K562 (cell line): Measurements from ENCODE around the gene BICD1. TPM values are rescaled to one million over a fixed set of nuclear protein-coding genes. Genes with fewer than 3 reads are reported as not detected.

Experiments
- ATAC-seq: fragments of 200-7000 bp; cut with Tn5 transposase; 3 replicates; pipeline ENCODE4 v1.9.1; 2020; ENCODE audit warnings: moderate library complexity
- BruUV-seq: library from RNA; stranded (reverse); fragments of 400-500 nt; replicated peaks from 2 replicates; lab custom pipeline; 2021; lab: Mats Ljungman, UMichigan
- CTCF ChIA-PET: fragments of 300-600 bp; formaldehyde crosslinking; extraction: SDS; loops from one replicate; lab custom pipeline; 2021; ENCODE audit warnings: low intra/inter-chr PET ratio; lab: Yijun Ruan, JAX
- POLR2A ChIA-PET: fragments of 300-600, 350-650 bp; sonication (Branson Sonifier 250); formaldehyde crosslinking; extraction: SDS; loops from one replicate; lab custom pipeline; 2021; ENCODE audit warnings: antibody characterized with exemption, inconsistent platforms; lab: Yijun Ruan, JAX
- DNase-seq, 4 experiments: peaks; one replicate each; pipeline versions ENCODE4 v3.0.0 to v3.0.0-alpha.2; 2011 to 2018; ENCODE audit warnings: low spot score in 3 of 4, mixed read lengths in 3 of 4; ENCODE audit errors: extremely low read depth in 1 of 4
- FAIRE-seq: peaks from 2 replicates; lab custom pipeline; 2011; peaks lifted over from hg19 to GRCh38; lab: Jason Lieb, UNC
- H2AFZ ChIP-seq: 2 replicates; pipeline ENCODE4 v1.6.0; 2011; ENCODE audit warnings: low read depth, low read length, control low read depth, inconsistent platforms
- H3K27ac ChIP-seq: fragments of 200-600 bp; 3 replicates; pipeline ENCODE4 v1.8.0; 2011; ENCODE audit warnings: low read depth, mild to moderate bottlenecking, control low read depth, inconsistent platforms, low read length, moderate library complexity, mixed read lengths; ENCODE audit errors: extremely low read depth
- H3K27me3 ChIP-seq, 2 experiments: fragments of 300-600 bp in 1 of 2; 2 replicates in 1 of 2; 3 replicates in 1 of 2; pipeline versions ENCODE4 v1.6.0 to v1.8.0; 2011; ENCODE audit warnings: inconsistent platforms in 2 of 2, low read length in 2 of 2, mild to moderate bottlenecking in 1 of 2, mixed read lengths in 1 of 2, moderate library complexity in 1 of 2; ENCODE audit not compliant: control insufficient read depth in 2 of 2, insufficient read depth in 2 of 2
- H3K36me3 ChIP-seq: fragments of 300-600 bp; 3 replicates; pipeline ENCODE4 v1.8.0; 2011; ENCODE audit warnings: mild to moderate bottlenecking, low read length, inconsistent platforms; ENCODE audit not compliant: control insufficient read depth, insufficient read depth
- H3K4me1 ChIP-seq, 2 experiments: fragments of 200-600 bp in 1 of 2; replicated peaks in 1 of 2; 2 replicates in 1 of 2; 3 replicates in 1 of 2; pipeline versions ENCODE4 v1.5.1 to v1.8.0; 2011; ENCODE audit warnings: inconsistent platforms in 2 of 2, low read length in 2 of 2, mild to moderate bottlenecking in 1 of 2, mixed read lengths in 1 of 2, moderate library complexity in 1 of 2; ENCODE audit not compliant: control insufficient read depth in 2 of 2, insufficient read depth in 2 of 2
- H3K4me2 ChIP-seq: 2 replicates; pipeline ENCODE4 v1.6.1; 2011; ENCODE audit warnings: low read length, control low read depth, inconsistent platforms, mixed read lengths; ENCODE audit not compliant: insufficient read depth
- H3K4me3 ChIP-seq: fragments of 200-600 bp; sonication (generic), shearing (Covaris generic); 2 replicates; pipeline ENCODE4 v1.5.1; 2016; ENCODE audit warnings: control low read depth, inconsistent platforms
- H3K79me2 ChIP-seq: fragments of 200-600 bp; 3 replicates; pipeline ENCODE4 v1.8.0; 2011; ENCODE audit warnings: low read length, inconsistent platforms; ENCODE audit not compliant: control insufficient read depth, insufficient read depth
- H3K9ac ChIP-seq, 2 experiments: 2 replicates each; pipeline versions ENCODE4 v1.6.0 to v1.6.1; 2011; ENCODE audit warnings: low read depth in 2 of 2, low read length in 2 of 2, control low read depth in 1 of 2, inconsistent platforms in 1 of 2, mild to moderate bottlenecking in 1 of 2, mixed read lengths in 1 of 2; ENCODE audit not compliant: insufficient read depth in 1 of 2
- H3K9me1 ChIP-seq: one replicate; pipeline ENCODE4 v1.6.0; 2011; ENCODE audit warnings: inconsistent platforms, mild to moderate bottlenecking, low read length, moderate library complexity; ENCODE audit not compliant: control insufficient read depth, insufficient read depth
- H3K9me3 ChIP-seq: replicated peaks from 2 replicates; pipeline ENCODE4 v1.5.1; 2011; ENCODE audit warnings: low read depth, low read length, inconsistent platforms; ENCODE audit not compliant: control insufficient read depth, insufficient read depth
- H4K20me1 ChIP-seq: replicated peaks from 2 replicates; pipeline ENCODE4 v1.6.1; 2011; ENCODE audit warnings: low read length, inconsistent platforms, mixed read lengths; ENCODE audit not compliant: control insufficient read depth, insufficient read depth
- ARNT ChIP-seq, 2 experiments: fragments of 450-650 bp; IDR thresholded peaks; 2 replicates each; pipeline ENCODE4 v1.6.1; 2016; ENCODE audit warnings: mild to moderate bottlenecking in 1 of 2
- FOS ChIP-seq: IDR thresholded peaks from 3 replicates; pipeline ENCODE4 v1.6.1; 2011; ENCODE audit not compliant: insufficient read length; ENCODE audit errors: extremely low read depth
- HINFP ChIP-seq: fragments of 450-650 bp; conservative IDR thresholded peaks from 2 replicates; pipeline ENCODE4 v1.6.1; 2016; ENCODE audit warnings: missing genetic modification characterization, low read depth, mild to moderate bottlenecking, control low read depth, missing compliant biosample characterization
- KDM5B ChIP-seq: fragments of 200-600 bp; sonication (generic); IDR thresholded peaks from 2 replicates; pipeline ENCODE4 v1.6.1; 2012; ENCODE audit warnings: low read depth, mild to moderate bottlenecking, moderate library complexity, low read length, control low read depth, inconsistent platforms; ENCODE audit not compliant: insufficient replicate concordance
- KLF10 ChIP-seq: fragments of 250-450 bp; sonication (Bioruptor Pico); IDR thresholded peaks from 2 replicates; pipeline ENCODE4 v1.6.1; 2021; ENCODE audit warnings: matching md5 sums
- MTA3 ChIP-seq: fragments of 450-650 bp; formaldehyde crosslinking; IDR thresholded peaks from 2 replicates; pipeline ENCODE4 v1.6.1; 2017; ENCODE audit warnings: mild to moderate bottlenecking, borderline replicate concordance
- NR2C2 ChIP-seq, 2 experiments: fragments of 200-800 bp in 1 of 2; sonication (Bioruptor generic) in 1 of 2; sonication (generic) in 1 of 2; formaldehyde crosslinking in 1 of 2; IDR thresholded peaks; 2 replicates each; pipeline versions ENCODE4 v1.6.1 to v1.8.0; 2016 to 2022; ENCODE audit warnings: mild to moderate bottlenecking in 1 of 2, missing compliant biosample characterization in 1 of 2, missing genetic modification characterization in 1 of 2, missing genetic modification reagents in 1 of 2
- PBX2 ChIP-seq, 2 experiments: IDR thresholded peaks in 1 of 2; conservative IDR thresholded peaks in 1 of 2; 2 replicates each; pipeline ENCODE4 v1.6.1; 2016; ENCODE audit warnings: low read depth in 2 of 2, mild to moderate bottlenecking in 1 of 2, missing compliant biosample characterization in 1 of 2, missing genetic modification characterization in 1 of 2, moderate library complexity in 1 of 2
- SPI1 ChIP-seq: IDR thresholded peaks from 2 replicates; pipeline ENCODE4 v1.6.1; 2011; ENCODE audit warnings: low read depth, low read length, control low read depth, borderline replicate concordance
- ZNF175 ChIP-seq: fragments of 200-800 bp; sonication (Bioruptor generic); IDR thresholded peaks from 2 replicates; pipeline ENCODE4 v1.6.1; 2016; ENCODE audit warnings: low read depth, mild to moderate bottlenecking, missing genetic modification characterization, missing compliant biosample characterization
- ZNF41 ChIP-seq: fragments of 250-450 bp; sonication (Bioruptor Pico); conservative IDR thresholded peaks from 2 replicates; pipeline ENCODE4 v1.4.0; 2020; ENCODE audit warnings: mild to moderate bottlenecking
- ZNF764 ChIP-seq: fragments of 250-450 bp; sonication (Bioruptor Pico); IDR thresholded peaks from 2 replicates; pipeline ENCODE4 v1.4.0; 2020; ENCODE audit warnings: low read depth, mild to moderate bottlenecking, moderate library complexity
- WGBS: fragments of 100-300 bp; shearing (Covaris generic); methylation state at CpG from one replicate; pipeline ENCODE4 v1.1.6; 2016; ENCODE audit warnings: low coverage, mixed read lengths; ENCODE audit not compliant: insufficient coverage; ENCODE audit errors: missing lambda C conversion rate; 5-methylcytosine and 5-hydroxymethylcytosine counted together
- in situ Hi-C: fragments of 300-500 bp; cut with MboI; formaldehyde crosslinking; loops from 4 replicates; pipeline ENCODE4 v1.15.0; 2018; ENCODE audit warnings: inconsistent platforms, mixed read lengths
- intact Hi-C: fragments of 100-400 bp; cut with micrococcal nuclease; formaldehyde crosslinking; loops from 2 replicates; pipeline ENCODE4 v1.14.2; 2022
- polyA plus RNA-seq, 8 experiments: library from polyadenylated mRNA; depleted of rRNA in 4 of 8; stranded (reverse) in 5 of 8; unstranded in 3 of 8; fragments of >200 nt; fragmentation: Nextera tagmentation in 2 of 8; fragmentation: Illumina TruSeq in 1 of 8; extraction: Ambion mirVana in 2 of 8; extraction: Trizol in 1 of 8; gene quantifications; 2 replicates each; pipeline versions ENCODE4 v1.2.1 to v1.2.3, GENCODE V29; 2011 to 2014; ENCODE audit warnings: inconsistent platforms in 1 of 8, missing spikeins in 1 of 8
- total RNA-seq, 7 experiments: library from RNA; depleted of rRNA in 6 of 7; stranded (reverse); fragments of >200 nt in 6 of 7; fragmentation: Illumina TruSeq in 2 of 7; extraction: Trizol in 2 of 7; gene quantifications; 2 replicates each; pipeline versions ENCODE4 v1.2.1 to v1.2.3, GENCODE V29; 2011 to 2021; ENCODE audit warnings: low replicate concordance in 1 of 7

Gene BICD1
- total and polyA plus RNA-seq, 9 of the 15 experiments (the other 6 are each of a cell fraction or from before 2014, with no cell fraction given) = 3.5 to 21.1 (median 12.5) TPM

- ChIA-PET CTCF (no interaction called here), POLR2A (no interaction called here)
- no peak overlapping the region for H3K4me3 ChIP-seq
- no peak overlapping the region for H3K9ac ChIP-seq
- no peaks in the 10 kb centered on the region for H3K27me3 ChIP-seq
- TF ChIP-seq KLF10 (no peak), ZNF764 (CRISPR knock-in tag) (no peak), NR2C2 (CRISPR knock-in tag; IDR thresholded peaks at IDR 0.05) (no peak), NR2C2 (tag; IDR thresholded peaks at IDR 0.05) (no peak), SPI1 (no peak), FOS (no peak), ZNF41 (CRISPR knock-in tag) (no peak), MTA3 (no peak)
- H3K4me2 ChIP-seq = no peak overlapping the region
- in situ Hi-C loops (no loop called here), intact Hi-C loops (no loop called here)
- peaks cover 4 to 5% of the 10 kb centered on the region in 2 experiments; a peak in 3 of 5 replicates for H3K4me1 ChIP-seq
- no peaks in the 10 kb centered on the region for H3K79me2 ChIP-seq
- BruUV-seq = no TSS peak
- no peak overlapping the region for H3K27ac ChIP-seq
- no peak for DNase-seq
- no peak for FAIRE-seq
- no peaks in the 10 kb centered on the region for H3K36me3 ChIP-seq
- no peak for ATAC-seq
- H3K9me3 ChIP-seq = no peaks in the 10 kb centered on the region
- WGBS = 43% methylated on average over 1 of the region's 4 CpGs
- no peaks in the 10 kb centered on the region for H3K9me1 ChIP-seq
- no peak overlapping the region for H2AFZ ChIP-seq
- H4K20me1 ChIP-seq = no peaks in the 10 kb centered on the region
Observed at GRCh38 chr12:32100361-32100760, 6.3 kb upstream of the BICD1 start.

GRCh38 chr12:32100888-32101287 is 5.8 kb upstream of the BICD1 start:
- no TSS peak for BruUV-seq
- POLR2A ChIA-PET = interaction anchor here (1.1 kb wide), 1 partner anchor 9 kb away, joined by 3 read pairs; no protein-coding TSS in a partner anchor
- in situ Hi-C loops (no loop called here), intact Hi-C loops (no loop called here)
- Histone ChIP-seq H3K4me3 (no peak overlapping the region), H2AFZ (no peak overlapping the region), H3K4me1 (peaks cover 5% of the 10 kb centered on the region in 2 experiments; a peak in 3 of 5 replicates), H4K20me1 (no peaks in the 10 kb centered on the region), H3K27ac (no peak overlapping the region), H3K36me3 (no peaks in the 10 kb centered on the region), H3K9ac (no peak overlapping the region), H3K79me2 (no peaks in the 10 kb centered on the region), H3K9me1 (no peaks in the 10 kb centered on the region), H3K4me2 (no peak overlapping the region), H3K27me3 (no peaks in the 10 kb centered on the region), H3K9me3 (no peaks in the 10 kb centered on the region)
- CTCF ChIA-PET = no interaction called here
- no peak for FAIRE-seq
- DNase-seq = no peak
- 71% methylated on average over 5 of the region's 5 CpGs for WGBS
- ATAC-seq = no peak
- TF ChIP-seq KDM5B = no peak
- no peak for TF ChIP-seq ZNF175
- no peak for TF ChIP-seq HINFP
- TF ChIP-seq ARNT (IDR thresholded peaks at IDR 0.05) = no peak
- no peak for TF ChIP-seq PBX2 (CRISPR knock-in tag; IDR thresholded peaks at IDR 0.05; ENCODE audit: low read depth)
- no peak for TF ChIP-seq PBX2 (tag; conservative IDR thresholded peaks at IDR 0.05; ENCODE audit: low read depth)
